Stimulated activated CD4-positive, alpha-beta T cell treated with anti-CD3 and anti-CD28 coated beads, Interleukin-15, amount 100 ng/mL, for 1 hour (primary cell): ENCODE measurements around the gene HDAC9.

Experiments
- DNase-seq, 2 donors: peaks; one replicate each; pipeline ENCODE4 v3.0.0-alpha.2; 2020; ENCODE audit warnings: low read depth in 1 of 2, low spot score in 1 of 2

Gene HDAC9

GRCh38 chr7:18495412-18496340 lies at the start of gene HDAC9:
Gene HDAC9 (plus strand): TSS chr7:18495749. CDS start chr7:18496303, 554 bp downstream.
- DNase-seq: no peak

- DNase-seq: no peak
Measured at GRCh38 chr7:18445916-18446520, 49.5 kb upstream of the HDAC9 start.

GRCh38 chr7:18450019-18450418 lies 45.5 kb upstream of the HDAC9 start:
- DNase-seq: no peak

GRCh38 chr7:18455606-18456005 lies 39.9 kb upstream of the HDAC9 start:
- DNase-seq: no peak

GRCh38 chr7:18457832-18458231 lies 37.7 kb upstream of the HDAC9 start:
- no peak for DNase-seq

- no peak for DNase-seq
Measured at GRCh38 chr7:18458830-18459229, 36.7 kb upstream of the HDAC9 start.

GRCh38 chr7:18459484-18460245 lies 35.9 kb upstream of the HDAC9 start:
- no peak for DNase-seq

GRCh38 chr7:18461785-18462467 lies 33.6 kb upstream of the HDAC9 start:
- DNase-seq: no peak

- no peak for DNase-seq
Measured at GRCh38 chr7:18464830-18465229, 30.7 kb upstream of the HDAC9 start.

GRCh38 chr7:18467011-18467410 lies 28.5 kb upstream of the HDAC9 start:
- DNase-seq: no peak

GRCh38 chr7:18468795-18469194 lies 26.8 kb upstream of the HDAC9 start:
- DNase-seq: no peak

- DNase-seq: no peak
Measured at GRCh38 chr7:18469316-18469715, 26.2 kb upstream of the HDAC9 start.

GRCh38 chr7:18471476-18472160 lies 23.9 kb upstream of the HDAC9 start:
- DNase-seq: no peak

GRCh38 chr7:18472161-18472483 lies 23.4 kb upstream of the HDAC9 start:
- no peak for DNase-seq

- DNase-seq: no peak
Measured at GRCh38 chr7:18473119-18473518, 22.4 kb upstream of the HDAC9 start.

- DNase-seq: no peak
Measured at GRCh38 chr7:18474944-18475343, 20.6 kb upstream of the HDAC9 start.

GRCh38 chr7:18475488-18475887 lies 20.1 kb upstream of the HDAC9 start:
- DNase-seq: no peak

GRCh38 chr7:18481776-18482175 lies 13.8 kb upstream of the HDAC9 start:
- no peak for DNase-seq

GRCh38 chr7:18488049-18488448 lies 7.5 kb upstream of the HDAC9 start:
- no peak for DNase-seq

- DNase-seq: no peak
Measured at GRCh38 chr7:18489624-18490023, 5.9 kb upstream of the HDAC9 start.

GRCh38 chr7:18491871-18492270 lies 3.7 kb upstream of the HDAC9 start:
- no peak for DNase-seq
